Endothelial cell of umbilical vein (primary cell): ENCODE measurements around the gene ZNF827. TPM values are rescaled to one million over a fixed set of nuclear protein-coding genes. Genes with fewer than 3 reads are reported as not detected.

Experiments used
- BruUV-seq: library from RNA; stranded (reverse); fragments of 400-500 nt; replicated peaks from 2 replicates; lab custom pipeline; 2021; lab: Mats Ljungman, UMichigan
- CTCF ChIA-PET: fragments of 300-600, 350-600 bp; sonication (Branson Sonifier 250); formaldehyde crosslinking; loops from one replicate; lab custom pipeline; 2021; ENCODE audit warnings: antibody characterized with exemption, inconsistent platforms; lab: Charles Lee
- POLR2A ChIA-PET: fragments of 300-600, 350-600 bp; sonication (Branson Sonifier 250); formaldehyde crosslinking; loops from one replicate; lab custom pipeline; 2021; ENCODE audit warnings: antibody characterized with exemption, inconsistent platforms; lab: Charles Lee
- DNase-seq: peaks from one replicate; pipeline ENCODE4 v3.0.0-alpha.2; 2011; ENCODE audit warnings: low read depth, low spot score
- FAIRE-seq: peaks from 2 replicates; lab custom pipeline; 2011; peaks lifted over from hg19 to GRCh38; lab: Jason Lieb, UNC
- H2AFZ ChIP-seq: 2 replicates; pipeline ENCODE4 v1.6.0; 2012; ENCODE audit warnings: low read depth, low read length, control low read depth, inconsistent platforms
- H3K27ac ChIP-seq: 2 replicates; pipeline ENCODE4 v1.5.1; 2011; ENCODE audit warnings: low read depth, mild to moderate bottlenecking, control low read depth, low read length, moderate library complexity; ENCODE audit not compliant: insufficient read depth
- H3K27me3 ChIP-seq, 2 experiments: 2 replicates each; pipeline versions ENCODE4 v1.6.0 to v1.6.1; 2011; ENCODE audit warnings: low read length in 2 of 2, mixed read lengths in 1 of 2; ENCODE audit not compliant: control insufficient read depth in 2 of 2, insufficient read depth in 2 of 2
- H3K36me3 ChIP-seq, 2 experiments: 2 replicates in 1 of 2; 3 replicates in 1 of 2; pipeline ENCODE4 v1.5.1; 2011; ENCODE audit warnings: low read length in 2 of 2, mild to moderate bottlenecking in 1 of 2, moderate library complexity in 1 of 2; ENCODE audit not compliant: control insufficient read depth in 2 of 2, insufficient read depth in 2 of 2; ENCODE audit errors: extremely low read depth in 1 of 2
- H3K4me1 ChIP-seq: 3 replicates; pipeline ENCODE4 v1.5.1; 2011; ENCODE audit warnings: mild to moderate bottlenecking, low read length; ENCODE audit not compliant: control insufficient read depth, insufficient read depth; ENCODE audit errors: extremely low read depth
- H3K4me2 ChIP-seq: 2 replicates; pipeline ENCODE4 v1.6.1; 2011; ENCODE audit warnings: low read length, control low read depth, mixed read lengths; ENCODE audit not compliant: insufficient read depth
- H3K4me3 ChIP-seq, 3 experiments: fragments of 200-600 bp in 1 of 3; sonication (generic), shearing (Covaris generic) in 1 of 3; replicated peaks in 1 of 3; 2 replicates each; pipeline ENCODE4 v1.5.1; 2011 to 2016; ENCODE audit warnings: control low read depth in 3 of 3, low read length in 3 of 3, mild to moderate bottlenecking in 2 of 3, inconsistent platforms in 1 of 3, low read depth in 1 of 3, moderate library complexity in 1 of 3; ENCODE audit not compliant: insufficient read depth in 1 of 3
- H3K79me2 ChIP-seq: 2 replicates; pipeline ENCODE4 v1.6.0; 2012; ENCODE audit warnings: low read length, inconsistent platforms; ENCODE audit not compliant: control insufficient read depth, insufficient read depth
- H3K9ac ChIP-seq: replicated peaks from 2 replicates; pipeline ENCODE3; 2011; ENCODE audit warnings: low read length, control low read depth; ENCODE audit not compliant: insufficient read depth; ENCODE audit errors: extremely low read depth
- H3K9me1 ChIP-seq: replicated peaks from 3 replicates; pipeline ENCODE4 v1.6.0; 2011; ENCODE audit warnings: mild to moderate bottlenecking, low read length; ENCODE audit not compliant: control insufficient read depth, insufficient read depth; ENCODE audit errors: extremely low read depth
- H3K9me3 ChIP-seq: replicated peaks from 2 replicates; pipeline ENCODE4 v1.5.1; 2012; ENCODE audit warnings: low read length, inconsistent platforms; ENCODE audit not compliant: control insufficient read depth, insufficient read depth
- H4K20me1 ChIP-seq: replicated peaks from 2 replicates; pipeline ENCODE3; 2011; ENCODE audit warnings: mild to moderate bottlenecking, low read length; ENCODE audit not compliant: control insufficient read depth, insufficient read depth; ENCODE audit errors: extremely low read depth
- EZH2 ChIP-seq: IDR thresholded peaks from 2 replicates; pipeline ENCODE4 v1.6.1; 2012; ENCODE audit warnings: borderline replicate concordance, low read depth, mild to moderate bottlenecking, moderate library complexity, low read length, inconsistent platforms; ENCODE audit not compliant: severe bottlenecking
- FOS ChIP-seq: IDR thresholded peaks from 2 replicates; pipeline ENCODE4 v1.6.1; 2011; ENCODE audit warnings: mild to moderate bottlenecking, low read length, moderate library complexity, borderline replicate concordance; ENCODE audit not compliant: insufficient read depth
- GATA2 ChIP-seq: IDR thresholded peaks from 2 replicates; pipeline ENCODE4 v1.7.0; 2011; ENCODE audit warnings: low read depth, mild to moderate bottlenecking, moderate library complexity, mixed read lengths, low read length; ENCODE audit not compliant: insufficient read length, insufficient read depth
- JUN ChIP-seq: IDR thresholded peaks from 2 replicates; pipeline ENCODE4 v1.6.1; 2011; ENCODE audit warnings: borderline replicate concordance, low read depth; ENCODE audit not compliant: insufficient read length, insufficient read depth
- MYC ChIP-seq: IDR thresholded peaks from one replicate; pipeline ENCODE4 v1.6.1; 2011; ENCODE audit warnings: mild to moderate bottlenecking, low read depth, low read length
- POLR2A ChIP-seq: IDR thresholded peaks from 2 replicates; pipeline ENCODE4 v1.6.1; 2012; ENCODE audit warnings: low read depth, mild to moderate bottlenecking, control low read depth, low read length
- POLR2AphosphoS5 ChIP-seq: IDR thresholded peaks from 2 replicates; pipeline ENCODE4 v1.6.1; 2012; ENCODE audit warnings: low read depth, mild to moderate bottlenecking, control low read depth, low read length, moderate library complexity; ENCODE audit not compliant: insufficient read depth
- dilution Hi-C: fragments of 300-500 bp; cut with MboI; formaldehyde crosslinking; loops from one replicate; pipeline ENCODE4 v1.15.0; 2019; ENCODE audit warnings: low sequenced_read_pairs; ENCODE audit not compliant: extremely low pct_ligation_motif_present
- intact Hi-C: fragments of 100-400 bp; cut with micrococcal nuclease; formaldehyde crosslinking; loops from one replicate; pipeline ENCODE4 v1.10.0; 2022
- polyA plus RNA-seq, 4 experiments: library from polyadenylated mRNA; depleted of rRNA in 3 of 4; stranded (reverse) in 3 of 4; unstranded in 1 of 4; fragments of >200 nt; gene quantifications; 2 replicates each; pipeline versions ENCODE4 v1.2.1 to v1.2.3, GENCODE V29; 2011 to 2012; ENCODE audit warnings: missing spikeins in 1 of 4
- total RNA-seq: library from RNA; stranded (reverse); gene quantifications from 2 replicates; pipeline ENCODE4 v1.2.3, GENCODE V29; 2021
- TF ChIP-seq, protein P1 (sequence below), 2 donors: IDR thresholded peaks; 1 replicate in 1 of 2; 2 replicates in 1 of 2; pipeline ENCODE4 v1.5.1; 2011; ENCODE audit warnings: low read length in 2 of 2, mild to moderate bottlenecking in 2 of 2, moderate library complexity in 2 of 2, control low read depth in 1 of 2, inconsistent platforms in 1 of 2, low read depth in 1 of 2; ENCODE audit not compliant: insufficient read depth in 1 of 2; ENCODE audit errors: extremely low read depth in 1 of 2
- TF ChIP-seq, protein P2 (sequence below): IDR thresholded peaks from 2 replicates; pipeline ENCODE4 v1.6.1; 2011; ENCODE audit not compliant: insufficient read depth, insufficient read length

ZNF827 gene
- total and polyA plus RNA-seq, 2 donors (not counting 3 experiments of a cell fraction or from before 2014, with no cell fraction given), result 16.9 to 23.7 TPM

DNA sequence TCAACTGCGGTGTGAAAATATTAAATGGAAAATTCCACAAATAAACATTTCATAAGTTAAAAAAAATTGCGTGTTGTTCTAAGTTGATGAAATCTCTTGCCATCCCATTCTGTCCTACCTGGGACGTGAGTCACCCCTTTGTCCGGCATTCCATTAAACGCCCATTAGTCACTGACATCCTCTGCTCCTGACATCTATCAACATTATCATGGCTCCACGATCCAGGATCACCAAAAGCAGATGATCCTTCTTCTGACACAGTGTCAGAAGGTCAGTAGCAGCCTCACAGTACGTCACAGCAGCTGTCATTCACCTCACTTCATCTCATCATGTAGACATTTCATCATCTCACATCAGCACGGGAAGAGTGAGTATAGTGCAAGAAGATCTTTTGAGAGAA, 125.7 kb downstream of the ZNF827 start:
- POLR2A ChIA-PET, result no interaction called here
- H3K4me1 ChIP-seq, result peaks cover 12% of the 10 kb centered on the region
- intact Hi-C loops, result no loop called here
- no peak overlapping the region for H3K4me3 ChIP-seq
- DNase-seq (no peak), FAIRE-seq (no peak)
- BruUV-seq, result no TSS peak
- no peak overlapping the region for H3K4me2 ChIP-seq
- no peak for TF ChIP-seq JUN
- no peaks in the 10 kb centered on the region for H3K9me3 ChIP-seq
- no peaks in the 10 kb centered on the region for H4K20me1 ChIP-seq
- no peak overlapping the region for H3K27ac ChIP-seq
- H3K9ac ChIP-seq, result no peak overlapping the region
- CTCF ChIA-PET, result no interaction called here
- H3K9me1 ChIP-seq, result no peaks in the 10 kb centered on the region
- dilution Hi-C loops, result no loop called here
- no peaks in the 10 kb centered on the region for H3K79me2 ChIP-seq
- no peak overlapping the region for H2AFZ ChIP-seq
- H3K27me3 ChIP-seq, result no peaks in the 10 kb centered on the region
- peaks cover 0 to 3% of the 10 kb centered on the region in 2 experiments for H3K36me3 ChIP-seq

GRCh38 chr4:145808848-145809512, 129.6 kb downstream of the ZNF827 start:
- peaks cover 0 to 3% of the 10 kb centered on the region in 2 experiments for H3K36me3 ChIP-seq
- dilution Hi-C loops, result no loop called here
- BruUV-seq, result no TSS peak

More at GRCh38 chr4:145808848-145809512, 129.6 kb downstream of the ZNF827 start:
- Histone ChIP-seq H3K9me1 (no peaks in the 10 kb centered on the region), H2AFZ (no peak overlapping the region), H3K4me2 (peak overlapping the region; percentile 39), H3K79me2 (no peaks in the 10 kb centered on the region), H3K4me1 (peaks cover 37% of the 10 kb centered on the region), H4K20me1 (no peaks in the 10 kb centered on the region), H3K9ac (no peak overlapping the region), H3K27ac (peak overlapping the region; percentile 82), H3K27me3 (no peaks in the 10 kb centered on the region), H3K9me3 (no peaks in the 10 kb centered on the region), H3K4me3 (no peak overlapping the region)
- POLR2A ChIA-PET, result no interaction called here
- DNase-seq (no peak), FAIRE-seq (no peak)
- TF ChIP-seq, protein P1, sequence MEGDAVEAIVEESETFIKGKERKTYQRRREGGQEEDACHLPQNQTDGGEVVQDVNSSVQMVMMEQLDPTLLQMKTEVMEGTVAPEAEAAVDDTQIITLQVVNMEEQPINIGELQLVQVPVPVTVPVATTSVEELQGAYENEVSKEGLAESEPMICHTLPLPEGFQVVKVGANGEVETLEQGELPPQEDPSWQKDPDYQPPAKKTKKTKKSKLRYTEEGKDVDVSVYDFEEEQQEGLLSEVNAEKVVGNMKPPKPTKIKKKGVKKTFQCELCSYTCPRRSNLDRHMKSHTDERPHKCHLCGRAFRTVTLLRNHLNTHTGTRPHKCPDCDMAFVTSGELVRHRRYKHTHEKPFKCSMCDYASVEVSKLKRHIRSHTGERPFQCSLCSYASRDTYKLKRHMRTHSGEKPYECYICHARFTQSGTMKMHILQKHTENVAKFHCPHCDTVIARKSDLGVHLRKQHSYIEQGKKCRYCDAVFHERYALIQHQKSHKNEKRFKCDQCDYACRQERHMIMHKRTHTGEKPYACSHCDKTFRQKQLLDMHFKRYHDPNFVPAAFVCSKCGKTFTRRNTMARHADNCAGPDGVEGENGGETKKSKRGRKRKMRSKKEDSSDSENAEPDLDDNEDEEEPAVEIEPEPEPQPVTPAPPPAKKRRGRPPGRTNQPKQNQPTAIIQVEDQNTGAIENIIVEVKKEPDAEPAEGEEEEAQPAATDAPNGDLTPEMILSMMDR (IDR thresholded peaks at IDR 0.05; ENCODE audit: extremely low read depth in 1 of 2, insufficient read depth in 1 of 2, low read depth in 1 of 2, low read length in 2 of 2), result no peak
- TF ChIP-seq POLR2A (no peak), EZH2 (no peak), JUN (no peak), GATA2 (no peak), MYC (no peak), POLR2AphosphoS5 (no peak), FOS (no peak)
- TF ChIP-seq, protein P2, sequence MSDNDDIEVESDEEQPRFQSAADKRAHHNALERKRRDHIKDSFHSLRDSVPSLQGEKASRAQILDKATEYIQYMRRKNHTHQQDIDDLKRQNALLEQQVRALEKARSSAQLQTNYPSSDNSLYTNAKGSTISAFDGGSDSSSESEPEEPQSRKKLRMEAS, result no peak
- CTCF ChIA-PET, result interaction anchor here (1.2 kb wide), 1 partner anchor 33 kb away, joined by 3 read pairs; no protein-coding TSS in a partner anchor
- intact Hi-C loops, result loop anchor here (1.0 kb wide), 5 partner anchors 28 to 190 kb away; partner anchors contain the start of gene MMAA
